B cell (primary cell): Measurements from ENCODE around the gene GNAT3. TPM values are rescaled to one million over a fixed set of nuclear protein-coding genes. Genes with fewer than 3 reads are reported as not detected.

Experiments
- ATAC-seq: fragments of 200-7000 bp; cut with Tn5 transposase; one replicate; pipeline ENCODE4 v1.10.0; 2021; ENCODE audit warnings: low read depth, mild to moderate bottlenecking, moderate number of reproducible peaks, moderate library complexity
- CTCF ChIA-PET: fragments of 350-600 bp; sonication (Branson Sonifier 250); formaldehyde crosslinking; loops from one replicate; lab custom pipeline; 2021; ENCODE audit warnings: antibody characterized with exemption, inconsistent platforms; lab: Charles Lee
- POLR2A ChIA-PET: fragments of 350-600 bp; sonication (Branson Sonifier 250); formaldehyde crosslinking; loops from one replicate; lab custom pipeline; 2021; ENCODE audit warnings: antibody characterized with exemption; lab: Charles Lee
- DNase-seq: peaks from one replicate; pipeline ENCODE4 v3.0.0; 2013
- H2AFZ ChIP-seq: 2 replicates; pipeline ENCODE4 v1.6.1; 2012; ENCODE audit warnings: mild to moderate bottlenecking, low read depth, low read length; ENCODE audit not compliant: insufficient read depth, poor library complexity, severe bottlenecking
- H3K27ac ChIP-seq, 2 donors: 1 replicate in 1 of 2; 2 replicates in 1 of 2; pipeline ENCODE4 v1.5.1; 2012 to 2013; ENCODE audit warnings: low read length in 2 of 2, mild to moderate bottlenecking in 2 of 2, moderate library complexity in 1 of 2
- H3K27me3 ChIP-seq, 4 experiments: fragments of 200-600 bp in 1 of 4; sonication (generic) in 1 of 4; replicated peaks in 1 of 4; 1 replicate in 2 of 4; 2 replicates in 2 of 4; pipeline versions ENCODE4 v1.6.1 to v1.7.0; 2013 to 2016; ENCODE audit warnings: low read length in 3 of 4, mild to moderate bottlenecking in 2 of 4, mixed read lengths in 1 of 4, moderate library complexity in 1 of 4; ENCODE audit not compliant: insufficient read depth in 4 of 4, control insufficient read depth in 3 of 4; ENCODE audit errors: control extremely low read depth in 1 of 4
- H3K36me3 ChIP-seq, 2 experiments: replicated peaks in 1 of 2; 1 replicate in 1 of 2; 2 replicates in 1 of 2; pipeline versions ENCODE4 v1.6.1 to v1.7.1; 2013; ENCODE audit warnings: low read length in 1 of 2; ENCODE audit not compliant: insufficient read depth in 2 of 2, control insufficient read depth in 1 of 2; ENCODE audit errors: control extremely low read depth in 1 of 2, extremely low read depth in 1 of 2
- H3K4me1 ChIP-seq, 2 donors: fragments of 200-600 bp in 1 of 2; sonication (generic) in 1 of 2; 1 replicate in 1 of 2; 2 replicates in 1 of 2; pipeline versions ENCODE4 v1.5.1 to v1.6.1; 2013 to 2017; ENCODE audit warnings: low read length in 2 of 2; ENCODE audit not compliant: control insufficient read depth in 2 of 2, insufficient read depth in 2 of 2
- H3K4me2 ChIP-seq: replicated peaks from 2 replicates; pipeline ENCODE3; 2012; ENCODE audit warnings: mild to moderate bottlenecking, low read depth, low read length; ENCODE audit not compliant: poor library complexity, severe bottlenecking
- H3K4me3 ChIP-seq, 5 experiments: fragments of 200-600 bp in 1 of 5; sonication (generic) in 1 of 5; 1 replicate in 3 of 5; 2 replicates in 2 of 5; pipeline versions ENCODE4 v1.5.1 to v1.7.0; 2011 to 2016; ENCODE audit warnings: low read length in 4 of 5, mild to moderate bottlenecking in 4 of 5, low read depth in 2 of 5, control low read depth in 1 of 5, moderate library complexity in 1 of 5; ENCODE audit not compliant: insufficient read depth in 1 of 5; ENCODE audit errors: control extremely low read depth in 1 of 5, extremely low read depth in 1 of 5
- H3K79me2 ChIP-seq: fragments of 200-600 bp; sonication (generic); one replicate; pipeline ENCODE4 v1.6.0; 2016; ENCODE audit warnings: low read length; ENCODE audit not compliant: control insufficient read depth, insufficient read depth
- H3K9ac ChIP-seq: fragments of 200-600 bp; sonication (generic); 2 replicates; pipeline ENCODE4 v1.6.1; 2017; ENCODE audit warnings: mild to moderate bottlenecking, low read length, moderate library complexity
- H3K9me3 ChIP-seq, 3 donors: one replicate each; pipeline versions ENCODE4 v1.6.1 to v1.7.1; 2013; ENCODE audit warnings: low read length in 2 of 3; ENCODE audit not compliant: control insufficient read depth in 2 of 3, insufficient read depth in 1 of 3; ENCODE audit errors: control extremely low read depth in 1 of 3
- H4K20me1 ChIP-seq: 2 replicates; pipeline ENCODE4 v1.6.0; 2012; ENCODE audit warnings: mild to moderate bottlenecking, low read length; ENCODE audit not compliant: insufficient read depth, control insufficient read depth, poor library complexity, severe bottlenecking
- H3K27ac Mint-ChIP-seq: one replicate; pipeline ENCODE4 v1.8.0; 2021; ENCODE audit warnings: mixed read lengths
- H3K27me3 Mint-ChIP-seq: one replicate; pipeline ENCODE4 v1.8.0; 2021; ENCODE audit warnings: mixed read lengths
- H3K4me1 Mint-ChIP-seq: one replicate; pipeline ENCODE4 v1.8.0; 2021; ENCODE audit warnings: mixed read lengths
- H3K4me3 Mint-ChIP-seq: one replicate; pipeline ENCODE4 v1.8.0; 2021; ENCODE audit warnings: mixed read lengths
- H3K9me3 Mint-ChIP-seq: one replicate; pipeline ENCODE4 v1.8.0; 2022; ENCODE audit warnings: mixed read lengths; ENCODE audit not compliant: insufficient read depth
- CTCF ChIP-seq: fragments of 200-600 bp; IDR thresholded peaks from one replicate; pipeline ENCODE4 v1.8.0; 2022; ENCODE audit warnings: antibody characterized with exemption, mild to moderate bottlenecking
- EZH2 ChIP-seq: IDR thresholded peaks from 2 replicates; pipeline ENCODE4 v1.6.1; 2012; ENCODE audit warnings: borderline replicate concordance, low read depth, mild to moderate bottlenecking, moderate library complexity, low read length; ENCODE audit not compliant: insufficient read depth, poor library complexity, severe bottlenecking
- WGBS: methylation state at CpG from one replicate; pipeline ENCODE4 v1.1.5; 2013; ENCODE audit warnings: missing lambda C conversion rate; ENCODE audit not compliant: insufficient coverage; 5-methylcytosine and 5-hydroxymethylcytosine counted together
- intact Hi-C: fragments of 100-400 bp; cut with micrococcal nuclease; formaldehyde crosslinking; loops from one replicate; pipeline ENCODE4 v1.10.0; 2022
- polyA plus RNA-seq: library from polyadenylated mRNA; depleted of rRNA; stranded (reverse); fragments of >200 nt; gene quantifications from 2 replicates; pipeline ENCODE4 v1.2.3, GENCODE V29; 2012
- total RNA-seq, 2 donors: library from RNA; stranded (reverse); fragments of 120-200 nt in 1 of 2; gene quantifications; 1 replicate in 1 of 2; 2 replicates in 1 of 2; pipeline versions ENCODE4 v1.2.3 to v1.2.4, GENCODE V29; 2013 to 2022

GNAT3 gene
- total and polyA plus RNA-seq, 2 donors (not counting 1 experiment from before 2014, with no cell fraction given) = not detected

GRCh38 chr7:80459776-80460510 lies 51.9 kb downstream of the GNAT3 start:
- H3K4me3 Mint-ChIP-seq = no peak overlapping the region
- POLR2A ChIA-PET = no interaction called here
- intact Hi-C loops = no loop called here

More at GRCh38 chr7:80459776-80460510, 51.9 kb downstream of the GNAT3 start:
- no peaks in the 10 kb centered on the region for H3K4me1 ChIP-seq
- no peak overlapping the region for H3K4me3 ChIP-seq
- Mint-ChIP-seq H3K27ac (no peak overlapping the region), H3K9me3 (no peaks in the 10 kb centered on the region), H3K4me1 (no peaks in the 10 kb centered on the region), H3K27me3 (no peaks in the 10 kb centered on the region)
- TF ChIP-seq CTCF (no peak), EZH2 (no peak)
- CTCF ChIA-PET = no interaction called here
- DNase-seq = no peak
- ATAC-seq = no peak
- no peaks in the 10 kb centered on the region for H4K20me1 ChIP-seq
- no peaks in the 10 kb centered on the region for H3K27me3 ChIP-seq
- WGBS = 77% methylated on average over 3 of the region's 4 CpGs
- peaks cover 0 to 3% (median 0%) of the 10 kb centered on the region in 3 donors for H3K9me3 ChIP-seq
- H3K79me2 ChIP-seq = no peaks in the 10 kb centered on the region
- no peak overlapping the region for H3K27ac ChIP-seq
- H2AFZ ChIP-seq = no peak overlapping the region
- H3K36me3 ChIP-seq = no peaks in the 10 kb centered on the region
- no peak overlapping the region for H3K9ac ChIP-seq
- no peak overlapping the region for H3K4me2 ChIP-seq
